PC-3 (cell line): ENCODE results near the gene PPRC1. TPM values are rescaled to one million over a fixed set of nuclear protein-coding genes. Genes with fewer than 3 reads are reported as not detected.

Experiments
- ATAC-seq: fragments of 200-7000 bp; cut with Tn5 transposase; 2 replicates; pipeline ENCODE4 v1.9.1; 2020; ENCODE audit warnings: mild to moderate bottlenecking, moderate library complexity
- BruUV-seq: library from RNA; stranded (reverse); fragments of 400-500 nt; replicated peaks from 2 replicates; lab custom pipeline; 2021; lab: Mats Ljungman, UMichigan
- CTCF ChIA-PET: fragments of 300-600 bp; sonication (Branson Sonifier 250); formaldehyde crosslinking; loops from one replicate; lab custom pipeline; 2022; ENCODE audit warnings: antibody characterized with exemption; lab: Charles Lee
- POLR2A ChIA-PET: fragments of 300-600 bp; sonication (Branson Sonifier 250); formaldehyde crosslinking; loops from one replicate; lab custom pipeline; 2022; ENCODE audit warnings: antibody characterized with exemption; ENCODE audit not compliant: unreplicated experiment; lab: Charles Lee
- DNase-seq: peaks from one replicate; pipeline ENCODE4 v3.0.0-alpha.2; 2015
- H2AFZ ChIP-seq: fragments of 300-600 bp; sonication (generic); 2 replicates; pipeline ENCODE4 v1.6.0; 2016; ENCODE audit warnings: antibody characterized with exemption, low read length
- H3F3A ChIP-seq: fragments of 300-600 bp; sonication (generic); one replicate; pipeline ENCODE4 v1.6.0; 2017; ENCODE audit warnings: antibody characterized with exemption, low read length, control low read depth, mild to moderate bottlenecking; ENCODE audit not compliant: unreplicated experiment
- H3K27ac ChIP-seq: fragments of 300-600 bp; sonication (generic); 2 replicates; pipeline ENCODE4 v1.5.1; 2016; ENCODE audit warnings: mild to moderate bottlenecking, low read length
- H3K27me3 ChIP-seq: fragments of 300-600 bp; sonication (generic); 2 replicates; pipeline ENCODE4 v1.6.1; 2016; ENCODE audit warnings: low read length, mixed read lengths
- H3K36me3 ChIP-seq: fragments of 300-600 bp; sonication (generic); 2 replicates; pipeline ENCODE4 v1.6.1; 2016; ENCODE audit warnings: low read depth, mixed run types, low read length, mixed read lengths
- H3K4me1 ChIP-seq: fragments of 300-600 bp; sonication (generic); 2 replicates; pipeline ENCODE4 v1.5.1; 2016; ENCODE audit warnings: low read length; ENCODE audit not compliant: insufficient read depth
- H3K4me2 ChIP-seq: fragments of 300-600 bp; sonication (generic); 2 replicates; pipeline ENCODE4 v1.6.0; 2016; ENCODE audit warnings: low read length
- H3K4me3 ChIP-seq: fragments of 300-600 bp; sonication (generic); 2 replicates; pipeline ENCODE4 v1.5.1; 2016; ENCODE audit warnings: mild to moderate bottlenecking, low read length, mixed read lengths
- H3K79me2 ChIP-seq: fragments of 300-600 bp; sonication (generic); 2 replicates; pipeline ENCODE4 v1.6.1; 2017; ENCODE audit warnings: low read length, mixed read lengths
- H3K9ac ChIP-seq: fragments of 300-600 bp; sonication (generic); 2 replicates; pipeline ENCODE4 v1.6.0; 2016; ENCODE audit warnings: mild to moderate bottlenecking, low read length
- H3K9me2 ChIP-seq: fragments of 300-600 bp; sonication (generic); replicated peaks from 2 replicates; pipeline ENCODE4 v1.6.1; 2016; ENCODE audit warnings: mixed run types, low read length, mixed read lengths
- H3K9me3 ChIP-seq: fragments of 300-600 bp; sonication (generic); 2 replicates; pipeline ENCODE4 v1.6.1; 2016; ENCODE audit warnings: low read length, mixed read lengths
- H4K20me1 ChIP-seq: fragments of 300-600 bp; sonication (generic); 2 replicates; pipeline ENCODE4 v1.6.1; 2016; ENCODE audit warnings: low read length, mixed read lengths
- CTCF ChIP-seq: fragments of 300-600 bp; sonication (generic); conservative IDR thresholded peaks from 2 replicates; pipeline ENCODE4 v1.5.1; 2017; ENCODE audit warnings: antibody characterized with exemption, low read depth, mild to moderate bottlenecking, low read length
- EZH2 ChIP-seq: fragments of 300-600 bp; sonication (generic); IDR thresholded peaks from one replicate; pipeline ENCODE4 v1.6.1; 2017; ENCODE audit warnings: antibody characterized with exemption, mild to moderate bottlenecking, low read length; ENCODE audit not compliant: unreplicated experiment
- EZH2phosphoT487 ChIP-seq: fragments of 300-600 bp; sonication (generic); IDR thresholded peaks from 2 replicates; pipeline ENCODE4 v1.6.1; 2018; ENCODE audit warnings: mild to moderate bottlenecking, antibody characterized with exemption, low read length, borderline replicate concordance
- intact Hi-C: fragments of 100-400 bp; cut with micrococcal nuclease; formaldehyde crosslinking; loops from 2 replicates; pipeline ENCODE4 v1.9.0; 2023
- total RNA-seq: library from RNA; depleted of rRNA; stranded (reverse); fragments of >200 nt; gene quantifications from 2 replicates; pipeline ENCODE4 v1.2.3, GENCODE V29; 2014

The PPRC1 gene
- total RNA-seq, 1 experiment from 2014 or later = 27.6 TPM

DNA sequence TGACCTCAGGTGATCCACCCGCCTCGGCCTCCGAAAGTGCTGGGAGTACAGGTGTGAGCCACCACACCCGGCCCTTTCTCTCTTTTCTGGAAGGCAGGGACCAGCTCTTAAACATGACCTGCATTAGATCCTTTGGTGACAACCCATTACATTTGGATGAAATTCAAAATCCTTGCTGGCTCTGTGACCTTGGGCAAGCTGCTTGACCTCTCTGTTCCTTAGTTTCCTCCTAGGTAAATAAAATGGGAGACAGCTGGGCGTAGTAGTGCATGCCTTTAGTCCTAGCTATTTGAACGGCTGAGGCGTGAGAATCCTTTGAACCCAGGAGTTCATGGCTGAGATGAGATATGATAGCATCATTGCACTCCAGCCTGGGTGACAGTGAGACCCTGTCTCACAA lies 36.4 kb upstream of the PPRC1 start:
- H3K79me2 ChIP-seq = no peaks in the 10 kb centered on the region
- no peak overlapping the region for H3K4me2 ChIP-seq
- no peaks in the 10 kb centered on the region for H3K4me1 ChIP-seq
- no TSS peak for BruUV-seq
- TF ChIP-seq CTCF = no peak
- no peaks in the 10 kb centered on the region for H3K27me3 ChIP-seq
- no peaks in the 10 kb centered on the region for H3K9me3 ChIP-seq
- ATAC-seq (no peak), DNase-seq (no peak)
- no peak overlapping the region for H3K9ac ChIP-seq
- H3K9me2 ChIP-seq = no peaks in the 10 kb centered on the region
- ChIA-PET CTCF (no interaction called here), POLR2A (no interaction called here)
- H2AFZ ChIP-seq = no peak overlapping the region
- no peaks in the 10 kb centered on the region for H4K20me1 ChIP-seq
- no peak overlapping the region for H3K27ac ChIP-seq
- H3F3A ChIP-seq = no peaks in the 10 kb centered on the region
- H3K36me3 ChIP-seq = no peaks in the 10 kb centered on the region
- intact Hi-C loops = no loop called here
- no peak overlapping the region for H3K4me3 ChIP-seq

DNA sequence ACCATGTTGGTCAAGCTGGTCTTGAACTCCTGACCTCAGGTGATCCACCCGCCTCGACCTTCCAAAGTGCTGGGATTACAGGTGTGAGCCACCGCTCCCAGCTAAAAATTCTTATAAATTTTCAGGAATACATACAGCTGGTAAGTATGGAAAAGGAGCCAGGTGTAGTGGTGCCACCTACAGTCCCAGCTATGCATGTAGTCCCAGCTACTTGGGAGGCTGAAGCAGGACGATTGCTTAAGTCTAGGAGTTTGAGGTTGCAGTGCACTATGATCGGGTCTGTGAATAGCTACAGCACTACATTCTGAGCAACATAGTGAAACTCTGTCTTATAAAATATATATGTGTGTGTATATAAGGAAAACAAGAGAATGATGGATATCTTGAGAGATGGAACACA lies 31.7 kb upstream of the PPRC1 start:
- H3K9me3 ChIP-seq = no peaks in the 10 kb centered on the region
- DNase-seq = no peak
- TF ChIP-seq CTCF (peak; percentile 38), EZH2phosphoT487 (no peak)
- no peaks in the 10 kb centered on the region for H3K9me2 ChIP-seq
- H3K9ac ChIP-seq = no peak overlapping the region
- no peaks in the 10 kb centered on the region for H3K36me3 ChIP-seq
- intact Hi-C loops = no loop called here
- no peak overlapping the region for H3K27ac ChIP-seq
- no peaks in the 10 kb centered on the region for H3K27me3 ChIP-seq
- H4K20me1 ChIP-seq = no peaks in the 10 kb centered on the region
- no peaks in the 10 kb centered on the region for H3K79me2 ChIP-seq
- ATAC-seq = peak; percentile 66
- POLR2A ChIA-PET = interaction anchor here (0.6 kb wide), 1 partner anchor 12 kb away, joined by 14 read pairs; no protein-coding TSS in a partner anchor
- no peaks in the 10 kb centered on the region for H3K4me1 ChIP-seq
- no peak overlapping the region for H2AFZ ChIP-seq
- H3K4me2 ChIP-seq = no peak overlapping the region
- no TSS peak for BruUV-seq
- CTCF ChIA-PET = interaction anchor here (0.5 to 1.0 kb wide), 4 partner anchors 45 to 634 kb away, joined by 3 to 5 read pairs (median 3); partner anchors contain the start of gene ARMH3
- no peak overlapping the region for H3K4me3 ChIP-seq
- no peaks in the 10 kb centered on the region for H3F3A ChIP-seq

DNA sequence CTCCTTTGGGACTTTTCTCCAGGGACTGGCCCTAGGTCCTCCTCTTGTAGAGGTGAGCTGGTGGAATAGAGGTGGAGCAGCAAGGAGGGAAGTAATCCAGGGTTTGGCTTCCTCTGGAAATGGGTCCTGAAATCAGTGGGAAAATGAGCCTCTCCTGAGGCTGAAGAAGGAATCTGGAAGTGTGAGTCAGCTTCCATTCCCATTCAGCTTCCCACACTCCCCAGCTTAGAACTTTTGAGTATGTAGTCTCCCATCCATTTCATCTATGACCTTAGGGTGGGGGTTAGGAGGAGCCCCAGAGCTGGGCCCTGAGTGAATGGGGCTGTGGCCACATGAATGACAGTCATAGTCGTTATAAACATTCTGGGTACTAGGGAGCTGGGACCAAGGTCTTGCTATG lies 30.4 kb upstream of the PPRC1 start:
- no peaks in the 10 kb centered on the region for H3K79me2 ChIP-seq
- no peaks in the 10 kb centered on the region for H3K9me3 ChIP-seq
- ChIA-PET POLR2A (no interaction called here), CTCF (no interaction called here)
- H3K27me3 ChIP-seq = no peaks in the 10 kb centered on the region
- no peaks in the 10 kb centered on the region for H3K36me3 ChIP-seq
- H3K27ac ChIP-seq = no peak overlapping the region
- H2AFZ ChIP-seq = no peak overlapping the region
- H3F3A ChIP-seq = no peaks in the 10 kb centered on the region
- H3K4me3 ChIP-seq = no peak overlapping the region
- intact Hi-C loops = no loop called here
- no peak overlapping the region for H3K9ac ChIP-seq
- ATAC-seq = no peak
- BruUV-seq = no TSS peak
- H4K20me1 ChIP-seq = no peaks in the 10 kb centered on the region
- TF ChIP-seq CTCF = no peak
- no peak for TF ChIP-seq EZH2
- no peak for TF ChIP-seq EZH2phosphoT487
- no peak for DNase-seq
- H3K9me2 ChIP-seq = no peaks in the 10 kb centered on the region
- H3K4me2 ChIP-seq = no peak overlapping the region
- no peaks in the 10 kb centered on the region for H3K4me1 ChIP-seq
